ENCODE results near the gene ARHGAP4. TPM values are rescaled to one million over a fixed set of nuclear protein-coding genes. Genes with fewer than 3 reads are reported as not detected.
A peak's percentile ranks its signal among the peaks of the same experiment; 100 is the strongest.

Gene ARHGAP4
- polyA plus RNA-seq (ENCODE audit: insufficient read length in 3 of 3), result 10 to 100 TPM; 23.5 to 25.8 (median 23.5) TPM

DNA sequence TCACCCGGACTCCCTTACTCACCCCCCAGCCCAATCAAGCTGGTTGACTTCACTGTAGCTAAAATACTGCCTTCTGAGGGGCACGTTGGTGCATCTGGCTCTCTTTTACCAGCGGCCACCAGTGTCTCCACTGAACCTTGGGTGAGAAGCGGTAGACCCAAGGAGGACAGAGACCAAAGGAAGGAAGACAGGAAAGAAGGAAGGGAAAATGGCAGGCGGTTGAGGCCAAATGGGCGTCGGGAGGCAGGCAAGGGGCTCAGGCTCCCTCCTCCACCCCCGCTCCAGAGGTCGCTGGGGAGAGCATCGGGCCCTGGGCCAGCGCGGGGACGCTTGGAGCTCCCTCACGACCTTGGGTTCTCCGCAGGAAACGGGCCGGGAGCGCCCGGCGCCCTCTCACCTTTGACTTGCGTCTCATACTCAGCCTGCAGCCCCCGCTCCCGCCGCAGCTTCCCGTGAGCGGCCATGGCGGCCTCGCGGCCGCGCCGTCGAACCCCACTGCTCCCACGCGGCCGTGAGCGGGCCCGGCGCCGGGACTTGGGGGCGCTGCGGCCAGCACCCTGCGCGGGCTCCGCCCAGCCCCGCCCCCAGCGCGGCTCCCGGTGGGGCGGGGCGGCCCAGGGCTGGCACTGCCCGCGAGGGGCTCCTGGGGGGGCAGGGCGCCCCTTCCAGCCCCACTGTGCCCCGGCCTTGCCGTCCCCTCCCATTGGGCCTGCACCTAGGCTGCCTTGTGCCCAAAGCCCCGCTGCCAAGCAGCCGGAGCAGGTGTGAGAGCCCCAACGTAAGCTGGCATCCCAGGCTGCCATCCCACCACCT is at the start of gene ARHGAP4:
Gene ARHGAP4 (minus strand): TSS at position 526 of the 813 bp plus-strand sequence. CDS start 62 bp downstream, at position 464.
- no peak for DNase-seq (ENCODE audit: low read depth in 3 of 3, low spot score in 2 of 3)

GRCh38 chrX:153974726-153975286 is 48.7 kb upstream of the ARHGAP4 start:
- DNase-seq (ENCODE audit: low read depth in 3 of 3, low spot score in 2 of 3), result no peak

GRCh38 chrX:153974003-153974725 is 48.1 kb upstream of the ARHGAP4 start:
- DNase-seq (ENCODE audit: low read depth in 3 of 3, low spot score in 2 of 3), result no peak

DNA sequence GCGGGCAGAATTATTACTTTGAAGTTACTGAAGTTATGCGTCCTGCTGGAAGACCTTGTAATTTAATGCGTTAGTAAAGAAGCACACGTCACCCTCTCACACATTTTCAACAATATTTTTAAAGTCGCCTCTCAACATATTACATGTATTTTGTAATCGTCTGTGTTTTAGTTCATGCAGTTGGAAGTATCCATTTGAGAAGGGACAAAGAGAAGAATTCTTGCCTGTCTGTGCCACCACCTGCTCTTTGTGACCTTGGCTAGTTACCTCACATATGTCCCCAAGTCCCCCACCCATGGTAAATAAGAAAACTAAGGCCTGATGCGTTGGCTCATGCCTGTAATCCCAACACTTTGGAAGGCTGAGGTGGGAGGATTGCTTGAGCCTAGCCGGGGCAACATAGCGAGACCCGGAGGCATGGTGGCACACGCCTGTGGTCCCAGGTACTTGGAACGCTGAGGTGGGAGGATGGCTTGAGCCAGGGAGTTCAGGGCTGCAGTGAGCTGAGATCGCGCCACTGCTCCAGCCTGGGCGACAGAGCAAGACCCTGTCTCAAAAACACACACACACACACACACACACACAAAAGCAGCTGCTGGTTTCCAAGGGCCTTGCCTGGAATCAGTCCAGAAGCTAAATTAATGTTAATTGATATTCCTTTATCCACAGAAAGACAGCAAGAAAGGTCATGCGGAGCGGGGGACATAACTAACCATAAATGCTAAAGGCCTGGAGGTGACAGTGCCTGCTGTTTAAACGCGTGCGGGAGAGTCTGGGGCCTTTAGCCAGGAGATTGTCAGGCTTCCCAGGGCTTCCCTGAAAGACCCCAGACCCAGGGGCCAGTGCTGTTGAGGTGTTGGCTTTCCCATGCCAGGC is 47.3 kb upstream of the ARHGAP4 start:
- DNase-seq (ENCODE audit: low read depth in 3 of 3, low spot score in 2 of 3), result no peak

GRCh38 chrX:153972368-153973126 is 46.5 kb upstream of the ARHGAP4 start, which contains the start of gene TMEM187:
TMEM187 (plus strand) TSS chrX:153972754; CDS start chrX:153982063, 9,309 bp downstream.
- DNase-seq (ENCODE audit: low read depth in 3 of 3, low spot score in 2 of 3), result peak in 2 of 3 donors; percentile 66 to 72

DNA sequence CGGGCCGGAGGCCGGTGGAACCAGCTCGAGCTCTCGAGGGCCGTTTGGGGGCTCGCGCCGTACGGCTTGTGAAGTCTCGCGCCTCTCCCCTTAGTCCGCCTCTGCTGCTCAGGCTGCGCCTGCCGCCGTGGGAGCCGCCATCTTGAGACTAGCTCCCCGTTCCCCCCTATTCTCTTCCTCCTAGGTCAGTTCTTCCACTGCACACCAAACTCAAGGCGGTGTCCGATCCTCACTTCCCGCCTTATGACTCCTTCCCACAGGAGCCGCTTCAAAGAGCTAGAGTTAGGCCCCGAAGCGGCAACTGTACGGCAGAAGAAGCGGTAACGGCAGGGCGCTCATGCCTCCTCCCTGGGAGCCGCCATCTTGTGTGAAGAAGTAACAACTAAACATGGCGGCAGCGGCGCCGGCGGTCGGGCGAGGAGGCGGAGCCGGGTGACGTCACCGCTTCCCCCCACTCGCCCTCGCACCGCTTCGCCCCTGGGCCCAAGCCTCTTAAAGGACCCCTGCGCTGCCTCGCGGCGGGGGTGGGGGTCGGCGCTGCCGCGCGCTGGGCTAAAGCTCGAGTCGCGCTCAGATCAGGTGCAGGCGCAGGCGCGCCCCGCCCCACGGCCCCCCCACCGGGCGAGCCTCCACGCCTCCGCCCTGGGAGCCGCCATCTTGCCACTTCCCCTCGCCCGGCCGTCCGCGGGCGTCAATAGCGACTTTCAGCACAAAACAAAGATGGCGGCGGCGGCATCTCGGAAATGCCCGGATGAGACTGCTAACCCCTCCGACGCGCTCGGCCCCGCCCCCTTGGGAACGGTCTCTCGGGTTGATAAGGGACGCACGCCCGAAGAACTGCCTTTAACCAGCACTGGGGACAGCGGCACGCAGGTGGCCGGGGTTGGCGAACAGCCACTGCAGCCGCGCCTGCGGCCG is 45.6 kb upstream of the ARHGAP4 start, which contains the start of gene HCFC1:
Gene HCFC1 (minus strand): TSS at position 369 of the 918 bp plus-strand sequence. CDS start 978 bp downstream, outside the sequence.
- peak; percentile 56 to 79 (median 74) for DNase-seq (ENCODE audit: low read depth in 3 of 3, low spot score in 2 of 3)

DNA sequence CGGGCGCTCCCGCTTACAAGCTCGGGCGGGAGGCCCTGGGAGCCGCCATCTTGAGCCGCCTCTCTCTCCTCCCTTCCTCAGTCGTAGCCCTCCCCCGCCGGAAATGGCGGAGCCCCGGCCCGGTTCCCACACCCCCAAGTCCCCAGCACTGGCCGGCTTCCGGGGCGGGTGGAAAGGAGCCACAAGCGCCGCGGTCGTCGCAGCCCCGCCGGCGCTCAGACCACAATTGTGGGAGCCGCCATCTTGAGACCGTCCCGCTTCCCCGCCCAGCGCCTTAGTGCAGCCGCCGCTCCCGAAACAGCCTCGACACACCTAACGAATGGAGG is 45.0 kb upstream of the ARHGAP4 start:
- no peak for DNase-seq (ENCODE audit: low read depth in 3 of 3, low spot score in 2 of 3)

- no peak for DNase-seq (ENCODE audit: low read depth in 3 of 3, low spot score in 2 of 3)
Observed at GRCh38 chrX:153970357-153971123, 44.5 kb upstream of the ARHGAP4 start.

DNA sequence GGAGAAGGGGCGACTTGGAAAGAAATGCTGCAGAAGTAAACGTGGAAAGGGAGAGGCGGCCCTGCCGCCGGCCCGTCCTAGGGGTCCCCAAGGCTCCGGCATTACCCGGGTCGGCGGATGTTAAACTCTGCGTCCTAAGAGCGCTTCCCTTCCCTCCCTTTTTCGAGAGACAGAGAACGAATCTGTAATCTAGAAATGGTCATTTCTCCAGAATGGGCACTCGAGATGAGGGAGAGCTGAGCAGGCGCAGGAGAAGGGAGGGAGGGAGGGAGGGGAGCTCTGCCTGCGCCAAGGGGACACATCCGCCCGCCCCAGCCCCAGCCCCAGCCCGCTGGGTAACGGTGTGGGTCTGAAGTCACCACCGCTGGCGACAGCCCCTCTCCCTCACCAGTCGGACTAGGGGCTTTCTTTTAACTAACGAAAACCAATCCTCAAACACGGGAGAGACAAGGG is 43.9 kb upstream of the ARHGAP4 start:
- DNase-seq (ENCODE audit: low read depth in 3 of 3, low spot score in 2 of 3), result no peak

- no peak for DNase-seq (ENCODE audit: low read depth in 3 of 3, low spot score in 2 of 3)
Observed at GRCh38 chrX:153969125-153969903, 43.2 kb upstream of the ARHGAP4 start.

DNA sequence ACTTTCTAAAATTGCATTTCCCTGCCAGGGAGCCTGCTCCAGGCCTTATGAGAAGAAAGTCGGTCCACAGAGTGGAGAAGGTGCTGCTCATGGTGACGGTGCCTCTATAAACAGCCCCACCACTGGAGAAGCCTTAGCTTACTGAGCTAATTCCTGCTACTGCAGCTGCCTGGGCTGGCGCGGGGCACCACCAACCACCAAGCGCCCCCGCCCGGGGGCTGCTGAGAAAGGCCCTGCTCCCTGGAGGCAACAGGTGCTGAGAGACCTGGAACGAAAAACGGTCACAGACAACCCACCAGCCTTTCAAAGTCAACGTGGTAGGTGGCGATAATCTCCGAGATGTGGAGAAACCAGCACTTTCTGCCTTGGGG is 42.7 kb upstream of the ARHGAP4 start:
- no peak for DNase-seq (ENCODE audit: low read depth in 3 of 3, low spot score in 2 of 3)

DNA sequence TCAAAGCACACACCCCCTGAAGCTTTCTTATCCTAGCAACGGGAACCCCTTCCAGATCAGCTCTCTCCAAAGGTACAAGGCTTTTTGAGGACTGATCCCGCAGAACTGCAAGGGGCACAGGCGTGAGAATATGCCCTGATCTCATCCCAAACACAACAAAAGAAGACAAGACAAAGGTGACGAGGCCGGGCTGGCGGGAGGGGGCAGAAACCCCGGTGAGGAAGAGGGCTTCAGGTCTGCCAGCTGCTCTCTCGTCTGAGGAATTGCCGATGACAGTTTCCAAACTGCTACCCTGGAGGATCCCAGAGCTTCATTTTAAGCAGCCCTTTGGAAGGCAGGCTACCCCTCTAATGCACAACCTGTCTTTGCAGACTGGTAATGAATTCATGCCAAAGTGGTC is 42.2 kb upstream of the ARHGAP4 start:
- no peak for DNase-seq (ENCODE audit: low read depth in 3 of 3, low spot score in 2 of 3)

GRCh38 chrX:153967536-153968224 is 41.6 kb upstream of the ARHGAP4 start:
- no peak for DNase-seq (ENCODE audit: low read depth in 3 of 3, low spot score in 2 of 3)

DNA sequence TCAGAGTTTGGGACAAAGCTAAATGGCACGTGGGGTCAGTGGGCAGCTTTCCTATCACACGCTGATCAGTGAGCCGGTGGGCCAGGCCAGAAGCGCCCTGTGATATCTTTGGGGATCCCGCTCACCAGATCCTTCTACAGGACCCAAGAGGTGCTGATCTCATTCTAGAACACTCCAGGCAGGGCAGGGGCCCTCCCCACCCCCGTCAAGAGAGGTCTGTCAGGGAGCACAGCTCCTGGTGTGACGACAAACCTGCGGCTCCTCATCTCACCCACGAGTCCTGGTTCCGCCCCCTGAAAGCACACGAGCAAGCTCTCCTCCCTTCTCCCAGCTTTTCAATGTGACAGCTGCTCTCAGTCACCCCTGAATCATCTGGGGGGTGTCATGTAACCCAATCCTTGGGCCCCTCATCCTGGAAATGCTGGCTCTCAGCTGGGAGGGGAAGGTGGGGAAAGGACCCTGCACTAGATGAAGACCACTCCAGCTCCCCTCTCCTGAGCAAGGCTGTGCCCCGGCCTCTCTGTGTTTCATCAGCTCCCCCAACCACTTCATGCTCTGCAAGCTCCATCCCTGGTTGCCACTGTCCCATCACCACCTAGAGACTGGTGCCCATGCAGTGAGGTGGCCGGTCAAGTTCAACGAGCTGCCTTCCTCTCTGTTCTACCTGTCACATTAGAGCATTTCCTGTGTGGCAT is 40.9 kb upstream of the ARHGAP4 start:
- no peak for DNase-seq (ENCODE audit: low read depth in 3 of 3, low spot score in 2 of 3)

- no peak for DNase-seq (ENCODE audit: low read depth in 3 of 3, low spot score in 2 of 3)
Observed at GRCh38 chrX:153966283-153966688, 40.2 kb upstream of the ARHGAP4 start.

DNA sequence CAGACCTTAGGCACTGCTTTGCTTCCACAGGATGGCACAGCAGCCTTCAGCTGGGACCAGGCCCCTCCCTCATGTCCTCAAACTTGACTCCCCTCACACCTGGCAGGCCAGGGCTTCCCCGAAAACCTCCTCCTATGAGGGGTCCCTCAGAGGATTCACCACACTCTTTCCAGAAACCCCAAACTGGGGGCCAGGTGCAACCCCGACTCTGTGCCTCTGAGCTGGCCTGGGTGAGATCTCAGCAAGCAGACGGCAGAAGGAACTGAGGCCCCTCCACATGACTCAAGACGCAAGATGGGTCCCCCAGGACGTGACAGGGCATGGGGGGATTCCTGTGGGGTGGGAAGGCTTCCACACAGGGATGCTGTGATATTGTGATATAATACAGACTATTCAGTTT is 39.3 kb upstream of the ARHGAP4 start:
- DNase-seq (ENCODE audit: low read depth in 3 of 3, low spot score in 2 of 3), result no peak

All from right renal cortex interstitium (tissue), 3 donors.